Cardiac muscle cell (in vitro differentiated cells and primary cell): ENCODE results near the gene TSPAN14. TPM values are rescaled to one million over a fixed set of nuclear protein-coding genes. Genes with fewer than 3 reads are reported as not detected.
A peak's percentile ranks its signal among the peaks of the same experiment; 100 is the strongest.

ENCODE experiments used
- DNase-seq, 2 donors: peaks; one replicate each; pipeline versions ENCODE4 v3.0.0 to v3.0.0-alpha.2; 2010 to 2017; ENCODE audit warnings: low read depth in 1 of 2, low spot score in 1 of 2
- H3K27ac ChIP-seq: fragments of 200-600 bp; sonication (generic); 2 replicates; pipeline ENCODE4 v1.5.1; 2016
- H3K27me3 ChIP-seq: fragments of 200-600 bp; sonication (generic); 2 replicates; pipeline ENCODE4 v1.6.0; 2016; ENCODE audit warnings: control low read depth
- H3K36me3 ChIP-seq: fragments of 200-600 bp; sonication (generic); 2 replicates; pipeline ENCODE4 v1.5.1; 2016; ENCODE audit warnings: control low read depth
- H3K4me1 ChIP-seq: fragments of 200-600 bp; sonication (generic); 2 replicates; pipeline ENCODE4 v1.8.1; 2017; ENCODE audit warnings: low read depth, mild to moderate bottlenecking, mixed run types
- H3K4me3 ChIP-seq: fragments of 200-600 bp; sonication (generic); 2 replicates; pipeline ENCODE4 v1.5.1; 2016; ENCODE audit warnings: mild to moderate bottlenecking
- H3K9me3 ChIP-seq: fragments of 200-600 bp; sonication (generic); 2 replicates; pipeline ENCODE4 v1.5.1; 2017; ENCODE audit warnings: low read depth, mild to moderate bottlenecking, control low read depth
- CTCF ChIP-seq: IDR thresholded peaks from 2 replicates; pipeline ENCODE4 v1.5.1; 2012; ENCODE audit warnings: low read depth, mild to moderate bottlenecking, low read length
- polyA plus RNA-seq: library from polyadenylated mRNA; unstranded; fragments of >200 nt; fragmentation: Nextera tagmentation; extraction: Ambion mirVana; gene quantifications from 2 replicates; pipeline ENCODE4 v1.2.1, GENCODE V29; 2016
- total RNA-seq: library from RNA; depleted of rRNA; stranded (reverse); fragments of >200 nt; gene quantifications from 2 replicates; pipeline ENCODE4 v1.2.3, GENCODE V29; 2016

Gene TSPAN14
- total and polyA plus RNA-seq, 2 experiments from 2014 or later = 31.6 to 55.1 TPM

GRCh38 chr10:80429521-80429973 lies 24.6 kb upstream of the TSPAN14 start:
- no peak overlapping the region for H3K4me3 ChIP-seq
- H3K27ac ChIP-seq = no peak overlapping the region
- no peak for DNase-seq
- no peak for TF ChIP-seq CTCF
- no peaks in the 10 kb centered on the region for H3K9me3 ChIP-seq
- no peaks in the 10 kb centered on the region for H3K27me3 ChIP-seq
- H3K4me1 ChIP-seq = no peaks in the 10 kb centered on the region
- H3K36me3 ChIP-seq = peaks cover 22% of the 10 kb centered on the region

GRCh38 chr10:80433134-80433533 lies 21.0 kb upstream of the TSPAN14 start:
- no peak for DNase-seq
- no peak for TF ChIP-seq CTCF
- H3K4me3 ChIP-seq = no peak overlapping the region
- H3K9me3 ChIP-seq = no peaks in the 10 kb centered on the region
- H3K27ac ChIP-seq = no peak overlapping the region
- no peaks in the 10 kb centered on the region for H3K27me3 ChIP-seq
- no peaks in the 10 kb centered on the region for H3K4me1 ChIP-seq
- H3K36me3 ChIP-seq = peaks cover 4% of the 10 kb centered on the region

- Histone ChIP-seq H3K27ac (peak overlapping the region; percentile 43), H3K27me3 (no peaks in the 10 kb centered on the region), H3K9me3 (no peaks in the 10 kb centered on the region), H3K4me1 (no peaks in the 10 kb centered on the region), H3K4me3 (no peak overlapping the region), H3K36me3 (no peaks in the 10 kb centered on the region)
- TF ChIP-seq CTCF = no peak
- DNase-seq = no peak
Measured at GRCh38 chr10:80436446-80437098, 17.5 kb upstream of the TSPAN14 start.

GRCh38 chr10:80437227-80437626 lies 16.9 kb upstream of the TSPAN14 start:
- no peak for TF ChIP-seq CTCF
- H3K4me1 ChIP-seq = no peaks in the 10 kb centered on the region
- no peak for DNase-seq
- H3K36me3 ChIP-seq = no peaks in the 10 kb centered on the region
- no peaks in the 10 kb centered on the region for H3K27me3 ChIP-seq
- H3K27ac ChIP-seq = peak overlapping the region; percentile 39
- H3K4me3 ChIP-seq = no peak overlapping the region
- H3K9me3 ChIP-seq = no peaks in the 10 kb centered on the region

- Histone ChIP-seq H3K27me3 (no peaks in the 10 kb centered on the region), H3K27ac (no peak overlapping the region), H3K4me3 (no peak overlapping the region), H3K9me3 (no peaks in the 10 kb centered on the region), H3K36me3 (no peaks in the 10 kb centered on the region), H3K4me1 (peaks cover 10% of the 10 kb centered on the region)
- DNase-seq = no peak
- TF ChIP-seq CTCF = no peak
Measured at GRCh38 chr10:80441831-80442230, 12.3 kb upstream of the TSPAN14 start.

GRCh38 chr10:80442879-80443278 lies 11.2 kb upstream of the TSPAN14 start:
- no peaks in the 10 kb centered on the region for H3K36me3 ChIP-seq
- peaks cover 10% of the 10 kb centered on the region for H3K4me1 ChIP-seq
- no peaks in the 10 kb centered on the region for H3K27me3 ChIP-seq
- DNase-seq = no peak
- H3K9me3 ChIP-seq = no peaks in the 10 kb centered on the region
- no peak for TF ChIP-seq CTCF
- H3K4me3 ChIP-seq = no peak overlapping the region
- no peak overlapping the region for H3K27ac ChIP-seq
